Pons (tissue), 1 donor: Measurements from ENCODE around the gene TAX1BP1.

Source experiments
- DNase-seq: peaks from one replicate; pipeline ENCODE4 v3.0.0-alpha.2; 2016; ENCODE audit warnings: low spot score

TAX1BP1 gene

DNA sequence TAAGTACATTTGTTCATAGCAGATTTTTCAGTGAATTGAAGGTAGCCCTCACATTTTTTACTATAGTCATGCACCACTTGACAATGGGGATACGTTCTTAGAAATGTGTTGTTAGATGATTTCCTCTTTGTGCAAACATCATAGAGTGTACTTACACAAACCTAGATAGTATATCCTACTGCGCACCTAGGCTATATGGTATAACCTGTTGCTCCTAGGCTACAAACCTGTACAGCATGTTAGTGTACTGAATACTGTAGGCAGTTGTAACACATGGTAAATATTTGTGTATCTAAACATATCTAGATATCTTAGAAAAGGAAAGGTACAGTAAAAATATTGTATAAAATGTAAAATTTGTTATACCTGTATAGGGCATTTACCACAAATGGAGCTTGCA lies 41.2 kb downstream of the TAX1BP1 start:
- no peak for DNase-seq

DNA sequence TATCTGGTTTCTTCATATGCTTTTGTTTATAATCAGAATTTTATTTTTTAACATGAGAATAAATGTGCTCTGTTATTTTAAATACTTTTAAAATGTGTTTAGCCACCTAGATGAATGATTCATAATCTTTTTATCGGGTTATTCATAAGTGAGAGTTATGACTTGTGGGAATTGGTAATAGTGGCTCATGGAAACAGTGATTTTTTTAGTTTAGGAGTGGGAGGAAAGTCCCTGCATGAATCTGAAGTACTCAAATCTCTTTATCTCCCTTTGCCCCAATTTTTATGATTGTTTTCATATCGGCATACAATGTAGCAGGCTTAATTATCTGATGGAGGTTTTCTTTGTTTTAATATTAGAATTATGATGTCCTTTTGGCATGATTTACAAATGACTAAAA lies 42.9 kb downstream of the TAX1BP1 start:
- DNase-seq = no peak

GRCh38 chr7:27784399-27785053 lies 44.6 kb downstream of the TAX1BP1 start:
- DNase-seq = peak; percentile 36

DNA sequence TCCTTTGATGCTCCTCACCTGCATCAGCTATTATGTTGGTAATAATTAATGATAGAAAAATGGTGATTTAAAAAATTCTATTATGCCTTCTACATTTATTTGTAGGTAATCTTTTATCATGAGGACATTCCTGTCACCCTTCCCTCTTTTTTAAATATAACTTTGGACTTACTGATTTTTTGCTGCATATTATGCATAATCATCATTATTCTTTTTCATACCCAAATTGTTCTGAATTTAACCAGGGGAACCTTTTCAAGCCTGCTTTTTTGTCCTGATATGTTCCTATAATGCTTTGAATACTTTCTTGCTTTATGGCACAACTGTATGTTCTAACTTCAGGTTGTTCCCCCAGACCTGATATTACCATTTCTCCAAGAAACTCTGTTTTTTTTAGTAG lies 48.5 kb downstream of the TAX1BP1 start:
- DNase-seq = no peak

DNA sequence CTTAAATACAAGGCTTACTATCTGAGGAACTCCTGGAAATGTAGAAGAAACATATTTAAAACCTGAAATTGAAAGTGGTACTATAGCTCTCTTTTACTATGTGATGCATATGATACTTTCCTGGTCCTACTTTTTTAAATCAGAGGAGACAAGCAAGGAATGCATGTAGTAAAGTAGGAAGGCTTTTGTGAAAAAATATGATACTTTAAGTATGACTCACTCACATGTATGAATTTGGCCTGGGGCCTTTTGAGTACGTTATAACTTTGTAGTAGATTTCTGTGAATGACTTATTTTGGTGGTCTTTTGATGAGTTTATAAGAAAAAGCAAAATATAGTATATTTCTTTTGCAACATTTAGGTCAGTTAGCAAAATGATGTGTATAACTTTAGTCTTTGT lies 53.8 kb downstream of the TAX1BP1 start:
- DNase-seq = no peak

DNA sequence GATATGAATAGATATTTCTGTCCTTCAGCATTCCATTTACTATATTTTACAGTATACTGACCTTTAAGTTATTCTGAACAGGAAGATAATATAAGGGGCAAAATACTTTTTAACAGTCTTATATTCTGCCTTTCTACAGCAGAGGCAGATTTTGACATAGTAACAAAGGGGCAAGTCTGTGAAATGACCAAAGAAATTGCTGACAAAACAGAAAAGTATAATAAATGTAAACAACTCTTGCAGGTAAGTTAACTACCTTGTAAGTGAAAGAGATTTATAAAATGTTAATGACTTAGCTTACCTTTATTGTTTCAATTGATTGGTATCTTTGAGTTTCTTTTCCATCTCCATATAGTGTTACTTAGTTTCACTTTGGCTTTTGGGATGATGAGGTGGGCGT lies 56.0 kb downstream of the TAX1BP1 start:
- DNase-seq = no peak

DNA sequence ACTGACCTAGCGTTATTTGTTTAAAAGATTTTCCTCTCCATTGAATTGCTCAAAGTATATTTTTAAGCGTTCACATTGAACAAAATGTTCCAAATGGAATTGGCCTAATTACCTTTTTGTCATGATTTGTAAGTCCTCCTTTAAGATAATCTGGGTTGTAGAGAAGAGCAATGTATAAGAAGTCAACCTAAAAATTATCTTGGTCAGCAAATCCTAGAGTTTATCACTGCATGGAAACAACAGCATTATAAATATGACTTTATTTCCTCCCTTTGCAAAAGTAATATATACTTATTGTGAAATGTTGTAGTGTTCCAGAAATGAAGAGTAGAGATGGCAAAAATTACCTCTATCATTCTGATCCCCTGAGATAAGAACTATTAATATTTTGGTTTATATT lies 59.2 kb downstream of the TAX1BP1 start:
- DNase-seq = no peak

GRCh38 chr7:27802999-27803398 lies 63.0 kb downstream of the TAX1BP1 start:
- DNase-seq = no peak

GRCh38 chr7:27804139-27804538 lies 64.2 kb downstream of the TAX1BP1 start:
- no peak for DNase-seq

DNA sequence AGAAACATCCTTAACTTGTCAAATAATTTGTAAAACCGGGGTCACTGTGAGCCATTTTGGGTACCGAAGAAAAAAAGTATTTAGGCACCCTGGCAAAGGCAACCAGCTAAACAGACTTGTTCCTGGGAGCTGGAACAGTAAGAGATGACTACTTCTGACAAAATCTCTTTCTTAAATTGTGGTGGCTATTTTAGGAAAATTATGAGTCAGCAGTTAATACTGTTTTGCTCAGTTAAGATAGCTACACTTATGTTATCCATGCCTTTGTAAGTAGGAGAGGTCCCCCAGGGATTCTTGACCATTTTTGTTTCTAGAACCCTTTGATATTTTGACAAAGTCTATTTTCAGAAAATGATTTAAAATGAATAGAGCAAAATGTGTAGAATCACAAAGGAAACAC lies 68.7 kb downstream of the TAX1BP1 start:
- no peak for DNase-seq

DNA sequence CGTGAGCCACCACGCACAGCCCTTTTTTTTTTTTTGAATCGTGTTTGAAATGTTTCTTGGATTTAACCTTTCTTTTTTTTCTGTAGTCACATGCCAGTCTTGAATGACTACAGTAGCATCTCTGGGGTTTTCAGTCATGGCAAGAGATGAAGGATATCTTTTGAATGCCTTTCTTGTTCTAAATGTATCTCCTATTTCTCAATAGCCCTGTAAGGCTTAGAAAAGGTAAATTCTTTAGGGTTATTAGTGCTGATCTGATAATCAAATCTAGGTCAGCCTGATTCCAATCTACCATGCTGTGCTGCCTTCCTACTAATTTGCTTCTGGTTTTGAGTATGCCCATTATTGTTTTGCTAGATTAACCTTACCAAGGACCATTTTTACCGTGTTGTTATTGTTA lies 70.2 kb downstream of the TAX1BP1 start:
- DNase-seq = no peak

DNA sequence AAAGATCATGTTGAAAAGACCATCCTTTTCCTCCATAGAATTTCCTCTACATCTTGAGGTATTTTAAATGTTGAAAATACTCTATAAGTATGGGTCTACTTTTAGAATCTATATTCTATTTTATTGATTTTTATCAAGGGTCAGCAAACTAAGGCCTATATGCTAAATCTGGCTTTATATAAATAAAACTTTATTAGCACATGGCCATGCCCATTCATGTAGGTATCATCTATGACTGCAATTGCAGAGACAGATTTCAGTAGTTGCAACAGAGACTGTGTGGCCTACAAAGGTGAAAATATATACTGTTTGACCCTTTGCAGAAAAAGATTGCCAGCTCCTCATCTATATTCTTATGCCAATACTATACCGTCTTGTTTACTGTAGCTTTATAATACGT lies 72.7 kb downstream of the TAX1BP1 start:
- no peak for DNase-seq

- no peak for DNase-seq
Observed at GRCh38 chr7:27822245-27822644, 82.3 kb downstream of the TAX1BP1 start.

DNA sequence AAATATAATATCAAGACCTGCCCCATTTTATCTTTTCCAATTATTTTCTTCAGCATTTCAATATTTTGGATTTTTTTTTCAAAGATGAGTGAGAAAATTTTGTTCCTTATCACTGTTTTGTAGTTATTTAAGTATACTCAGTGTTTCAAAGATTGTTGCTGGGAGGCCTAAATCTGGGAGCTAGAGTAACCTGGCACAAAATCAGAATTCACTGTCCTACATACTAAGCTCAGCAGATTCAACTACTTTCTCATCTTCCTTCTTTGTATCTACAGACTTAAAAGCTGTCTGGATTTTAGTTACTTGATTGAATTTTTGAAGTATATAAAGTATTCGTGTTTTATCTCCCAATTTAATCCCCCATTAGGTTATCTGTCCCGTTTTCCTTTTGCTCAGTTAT lies 85.9 kb downstream of the TAX1BP1 start:
- DNase-seq = no peak

- no peak for DNase-seq
Observed at GRCh38 chr7:27826357-27826756, 86.4 kb downstream of the TAX1BP1 start.

DNA sequence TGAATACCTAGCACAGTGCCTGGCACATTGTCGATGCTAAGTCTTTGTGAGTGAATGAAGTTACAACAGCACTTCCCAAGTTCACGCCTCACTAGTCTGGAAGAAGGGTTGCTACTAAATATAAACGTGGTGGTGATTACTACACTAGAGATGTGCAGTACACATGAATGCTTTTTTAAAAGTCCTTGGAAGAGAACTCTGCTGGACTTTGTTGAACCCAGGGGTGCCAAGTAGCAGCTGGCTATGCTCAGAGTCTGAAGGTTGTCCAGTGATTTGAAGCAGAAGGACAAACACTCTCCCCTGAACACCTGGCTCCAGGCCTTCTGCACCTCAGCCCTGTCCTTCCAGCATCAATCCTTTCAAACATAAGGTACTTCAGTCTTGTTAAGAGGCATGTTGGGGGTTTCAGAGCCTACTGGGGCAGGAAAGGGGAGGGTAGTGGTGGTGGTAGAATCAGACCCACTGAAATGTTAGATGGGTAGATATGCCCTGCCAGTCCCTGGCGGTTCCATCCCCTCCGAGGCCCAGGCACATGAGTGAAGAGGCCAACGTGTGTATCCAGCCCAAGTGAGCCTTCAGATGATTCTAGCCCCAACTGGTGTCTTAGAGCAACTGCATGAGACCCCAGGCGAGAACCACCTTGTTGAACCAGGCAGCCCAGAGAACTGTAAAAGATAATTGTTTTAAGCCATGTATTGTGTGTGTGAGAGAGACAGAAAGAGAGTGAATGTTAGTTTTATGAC lies 94.4 kb downstream of the TAX1BP1 start:
- peak; percentile 38 for DNase-seq

DNA sequence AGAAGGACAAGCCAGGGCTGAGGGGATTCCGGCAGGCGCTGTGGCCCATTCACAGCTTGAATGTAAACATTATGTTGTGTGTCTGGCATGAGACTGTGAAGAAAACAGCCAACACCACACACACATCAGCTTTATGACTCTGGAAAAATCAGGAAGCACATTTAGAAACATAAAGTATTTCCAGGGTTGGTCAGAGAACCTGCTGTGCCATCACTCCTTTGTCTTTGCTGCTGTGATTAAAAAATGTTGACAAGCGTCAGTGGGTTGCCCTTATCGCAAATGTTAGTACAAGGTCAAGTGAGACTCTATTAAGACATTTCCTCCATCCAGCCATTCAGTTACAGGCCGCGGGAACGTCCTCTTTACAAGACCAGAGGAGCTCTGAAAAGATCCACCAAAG lies 95.4 kb downstream of the TAX1BP1 start:
- no peak for DNase-seq

- no peak for DNase-seq
Observed at GRCh38 chr7:27836536-27836935, 96.6 kb downstream of the TAX1BP1 start.

DNA sequence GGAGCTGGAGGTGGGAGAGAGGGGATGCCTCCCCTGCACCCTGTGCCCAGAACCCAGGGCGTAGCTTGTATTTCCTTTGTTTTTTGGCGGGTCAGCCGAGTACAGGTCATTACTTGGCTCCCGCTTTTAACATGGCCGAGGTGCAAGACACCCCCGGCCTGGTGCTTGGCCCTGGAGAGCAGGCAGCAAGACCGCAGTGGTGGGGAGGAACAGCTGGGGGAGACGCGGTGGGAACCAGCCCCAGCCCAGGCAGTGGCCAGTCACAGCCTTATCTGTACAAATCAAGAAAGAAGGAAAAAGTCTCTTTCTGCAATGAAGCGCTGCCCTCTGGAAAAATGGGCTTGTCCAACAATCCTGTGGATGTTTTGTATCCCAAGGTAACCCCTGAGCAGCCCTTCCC lies 99.1 kb downstream of the TAX1BP1 start:
- DNase-seq = no peak

GRCh38 chr7:27840313-27840712 lies 100.4 kb downstream of the TAX1BP1 start:
- DNase-seq = no peak

DNA sequence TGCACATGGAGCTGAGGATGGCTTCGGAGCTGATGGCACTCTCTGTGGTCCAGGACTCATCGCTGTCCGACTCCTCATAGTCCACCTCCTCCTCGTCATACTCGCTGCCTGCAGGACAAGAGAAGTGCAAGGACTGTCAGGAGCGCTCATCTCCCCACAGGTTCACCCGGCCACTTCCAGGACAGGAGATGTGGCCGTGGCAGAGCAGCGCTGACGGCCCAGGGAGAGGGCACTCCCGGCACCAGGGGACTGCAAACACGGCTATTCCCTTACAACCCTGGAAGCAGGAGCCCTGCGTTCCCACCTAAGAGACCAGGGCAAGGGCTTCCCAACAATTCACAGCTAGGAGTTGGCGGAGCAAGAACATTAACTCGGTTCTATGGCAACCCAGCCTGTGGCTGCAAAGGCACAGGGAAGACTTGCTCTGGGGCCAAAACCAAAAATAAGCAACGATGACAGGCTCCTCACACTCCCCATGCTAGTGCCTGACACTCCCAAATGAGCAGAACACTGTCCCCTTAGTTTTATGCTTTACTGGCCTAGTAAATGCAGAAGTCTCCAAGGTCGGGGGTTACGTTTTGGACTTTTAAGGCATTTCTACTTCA lies 100.9 kb downstream of the TAX1BP1 start:
- DNase-seq = no peak

- DNase-seq = no peak
Observed at GRCh38 chr7:27842094-27842692, 102.2 kb downstream of the TAX1BP1 start.

DNA sequence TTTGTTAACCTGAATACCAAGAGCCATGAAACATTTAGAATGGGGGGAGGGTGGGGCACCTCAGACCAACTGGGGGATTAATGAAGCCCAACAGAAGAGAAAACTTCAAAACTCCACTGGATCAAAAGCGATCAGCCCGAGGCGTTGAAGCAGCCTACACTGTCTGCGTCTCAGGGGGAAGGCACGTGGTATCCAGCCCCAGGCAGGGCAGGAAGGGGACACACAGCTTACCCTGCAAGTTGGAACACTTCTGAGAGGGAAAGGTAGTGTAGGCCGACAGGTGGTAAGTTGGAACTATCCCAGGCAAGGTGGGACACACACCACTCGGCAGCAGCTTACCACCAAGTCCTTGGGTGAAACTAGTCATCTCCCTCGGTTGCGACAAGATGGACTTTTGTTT lies 102.9 kb downstream of the TAX1BP1 start:
- DNase-seq = no peak
